Measurements from ENCODE around the gene CAPN12. TPM values are rescaled to one million over a fixed set of nuclear protein-coding genes. Genes with fewer than 3 reads are reported as not detected.

CAPN12 gene
- total and polyA plus RNA-seq, 2 of the 8 experiments (the other 6 are each of a cell fraction or from before 2014, with no cell fraction given): 8.8 to 20.0 TPM

- Histone ChIP-seq H3K79me2 (ENCODE audit: control insufficient read depth in 1 of 2, insufficient read depth in 2 of 2, low read length in 2 of 2) (no peaks in the 10 kb centered on the region), H2AFZ (ENCODE audit: low read length) (no peak overlapping the region), H4K5ac (ENCODE audit: insufficient read length, low read depth, low read length) (no peak overlapping the region), H3K4me3 (ENCODE audit: extremely low read depth in 1 of 4, insufficient read depth in 2 of 4, low read depth in 3 of 4, low read length in 4 of 4) (no peak overlapping the region), H3K4me2 (ENCODE audit: insufficient read depth in 1 of 2, low read depth in 2 of 2, low read length in 2 of 2) (no peak overlapping the region), H4K20me1 (replicated peaks in 1 of 2; ENCODE audit: control insufficient read depth in 1 of 2, insufficient read depth in 2 of 2, low read length in 2 of 2) (peaks cover 5 to 17% of the 10 kb centered on the region in 2 experiments), H3K4me1 (replicated peaks in 1 of 4; ENCODE audit: control insufficient read depth in 3 of 4, insufficient read depth in 4 of 4, low read length in 3 of 4) (no peaks in the 10 kb centered on the region), H3K9me3 (ENCODE audit: insufficient read depth in 2 of 2, low read depth in 1 of 2, low read length in 1 of 2) (no peaks in the 10 kb centered on the region), H3K79me1 (ENCODE audit: low read depth, low read length) (peaks cover 4% of the 10 kb centered on the region), H3K27me3 (replicated peaks in 1 of 4; ENCODE audit: control insufficient read depth in 3 of 4, extremely low read depth in 1 of 4, insufficient read depth in 3 of 4, low read length in 3 of 4) (no peaks in the 10 kb centered on the region), H2BK15ac (ENCODE audit: low read length) (no peak overlapping the region), H3K23me2 (ENCODE audit: low read depth, low read length) (no peaks in the 10 kb centered on the region), H2BK12ac (ENCODE audit: low read depth, low read length) (no peak overlapping the region), H3K4ac (replicated peaks; ENCODE audit: insufficient read length, low read depth, low read length) (no peak overlapping the region), H2AK5ac (ENCODE audit: low read depth, low read length) (no peak overlapping the region), H2BK120ac (replicated peaks; ENCODE audit: low read depth, low read length) (no peak overlapping the region), H3K56ac (replicated peaks; ENCODE audit: insufficient read length, low read depth, low read length) (no peak overlapping the region), H3K14ac (ENCODE audit: insufficient read length) (no peak overlapping the region), H3K36me3 (ENCODE audit: control insufficient read depth in 2 of 4, insufficient read depth in 4 of 4, low read length in 3 of 4) (peaks cover 29 to 80% (median 56%) of the 10 kb centered on the region in 4 experiments; a peak in 7 of 8 replicates), H3K9ac (replicated peaks in 1 of 4; ENCODE audit: extremely low read depth in 1 of 4, low read depth in 3 of 4, low read length in 3 of 4) (no peak overlapping the region), H3K18ac (ENCODE audit: extremely low read depth, low read length) (no peak overlapping the region), H2BK5ac (ENCODE audit: low read depth, low read length) (no peak overlapping the region; the same call in 1 of the 2 replicates), H4K8ac (ENCODE audit: extremely low read depth, insufficient read depth, low read length) (peak overlapping the region; percentile 17; the same call in 1 of the 2 replicates), H3K27ac (ENCODE audit: low read depth, low read length) (no peak overlapping the region), H4K91ac (replicated peaks; ENCODE audit: insufficient read length, low read length) (no peak overlapping the region), H3K23ac (ENCODE audit: insufficient read length) (no peak overlapping the region), H2BK20ac (ENCODE audit: low read length) (no peak overlapping the region)
- ChIA-PET POLR2A (ENCODE audit: partially characterized antibody) (interaction anchor here (1.4 to 2.1 kb wide), 4 partner anchors 10 to 122 kb away, joined by 4 to 7 read pairs (median 5); no protein-coding TSS in a partner anchor), CTCF (ENCODE audit: partially characterized antibody) (interaction anchor here (1.2 to 1.9 kb wide), 3 partner anchors 10 to 77 kb away, joined by 3 to 11 read pairs (median 3); no protein-coding TSS in a partner anchor)
- FAIRE-seq (no peak), DNase-seq (ENCODE audit: low read depth in 1 of 2, low spot score in 2 of 2) (no peak)
- 90% methylated on average over 14 of the region's 19 CpGs; no CpG with 5 or more reads in 1 of the 2 experiments for WGBS, 2 experiments (ENCODE audit: extremely low coverage in 1 of 2, insufficient coverage in 1 of 2, insufficient read length in 1 of 2, insufficient replicate concordance in 2 of 2, low coverage in 1 of 2, low lambda C conversion rate in 2 of 2, missing lambda C conversion rate in 1 of 2)
- no peak for TF ChIP-seq TAF7 (optimal IDR thresholded peaks at IDR 0.05; ENCODE audit: borderline replicate concordance, low read depth, low read length)
- TF ChIP-seq, protein P1, sequence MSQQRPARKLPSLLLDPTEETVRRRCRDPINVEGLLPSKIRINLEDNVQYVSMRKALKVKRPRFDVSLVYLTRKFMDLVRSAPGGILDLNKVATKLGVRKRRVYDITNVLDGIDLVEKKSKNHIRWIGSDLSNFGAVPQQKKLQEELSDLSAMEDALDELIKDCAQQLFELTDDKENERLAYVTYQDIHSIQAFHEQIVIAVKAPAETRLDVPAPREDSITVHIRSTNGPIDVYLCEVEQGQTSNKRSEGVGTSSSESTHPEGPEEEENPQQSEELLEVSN (IDR thresholded peaks at IDR 0.05): no peak
- TF ChIP-seq EGR1 (IDR thresholded peaks at IDR 0.05; ENCODE audit: borderline replicate concordance, low read depth, low read length): no peak
- TF ChIP-seq MAFK (IDR thresholded peaks at IDR 0.05; ENCODE audit: low read depth, low read length): no peak
Observed at GRCh38 chr19:38713227-38713649, 31.0 kb downstream of the CAPN12 start.
